GM23248 (cell line): ENCODE results near the gene REC8. TPM values are rescaled to one million over a fixed set of nuclear protein-coding genes. Genes with fewer than 3 reads are reported as not detected.

Source experiments
- DNase-seq: peaks from one replicate; pipeline ENCODE4 v3.0.0-alpha.2; 2015
- H2AFZ ChIP-seq: fragments of 200-600 bp; sonication (generic); 2 replicates; pipeline ENCODE4 v1.6.1; 2016; ENCODE audit warnings: antibody characterized with exemption
- H3F3A ChIP-seq: fragments of 200-600 bp; sonication (generic); 2 replicates; pipeline ENCODE4 v1.6.1; 2016; ENCODE audit warnings: mild to moderate bottlenecking, antibody characterized with exemption, mixed run types; ENCODE audit not compliant: insufficient read depth
- H3K27ac ChIP-seq: fragments of 200-600 bp; sonication (generic); 2 replicates; pipeline ENCODE4 v1.5.1; 2016; ENCODE audit warnings: mild to moderate bottlenecking
- H3K27me3 ChIP-seq: fragments of 200-600 bp; sonication (generic); replicated peaks from 2 replicates; pipeline ENCODE4 v1.6.1; 2016; ENCODE audit warnings: mild to moderate bottlenecking; ENCODE audit not compliant: insufficient read depth
- H3K36me3 ChIP-seq: fragments of 200-600 bp; sonication (generic); 2 replicates; pipeline ENCODE4 v1.6.1; 2016; ENCODE audit warnings: low read depth, mild to moderate bottlenecking
- H3K4me1 ChIP-seq: fragments of 200-600 bp; sonication (generic); 2 replicates; pipeline ENCODE4 v1.6.1; 2016; ENCODE audit warnings: mild to moderate bottlenecking; ENCODE audit not compliant: insufficient read depth
- H3K4me2 ChIP-seq: fragments of 200-600 bp; sonication (generic); one replicate; pipeline ENCODE4 v1.6.1; 2016; ENCODE audit warnings: mild to moderate bottlenecking; ENCODE audit not compliant: unreplicated experiment
- H3K4me3 ChIP-seq: fragments of 200-600 bp; sonication (generic); 2 replicates; pipeline ENCODE4 v1.5.1; 2016; ENCODE audit warnings: mild to moderate bottlenecking
- H3K79me2 ChIP-seq: fragments of 200-600 bp; sonication (generic); 2 replicates; pipeline ENCODE4 v1.6.1; 2016; ENCODE audit warnings: mild to moderate bottlenecking; ENCODE audit not compliant: insufficient read depth
- H3K9ac ChIP-seq: fragments of 200-600 bp; sonication (generic); 2 replicates; pipeline ENCODE4 v1.6.1; 2016; ENCODE audit warnings: mild to moderate bottlenecking
- H3K9me2 ChIP-seq: fragments of 200-600 bp; sonication (generic); 2 replicates; pipeline ENCODE4 v1.6.1; 2016; ENCODE audit warnings: mixed run types, mild to moderate bottlenecking, moderate library complexity; ENCODE audit not compliant: insufficient read depth
- H3K9me3 ChIP-seq: fragments of 200-600 bp; sonication (generic); one replicate; pipeline ENCODE4 v1.6.1; 2017; ENCODE audit warnings: low read depth
- H4K20me1 ChIP-seq: fragments of 200-600 bp; sonication (generic); 2 replicates; pipeline ENCODE4 v1.6.0; 2016; ENCODE audit not compliant: insufficient read depth
- EZH2 ChIP-seq: fragments of 200-600 bp; sonication (generic); IDR thresholded peaks from 2 replicates; pipeline ENCODE4 v1.6.1; 2018; ENCODE audit warnings: antibody characterized with exemption, mild to moderate bottlenecking; ENCODE audit not compliant: insufficient read depth, poor library complexity, severe bottlenecking
- EZH2phosphoT487 ChIP-seq: fragments of 200-600 bp; sonication (generic); IDR thresholded peaks from 2 replicates; pipeline ENCODE4 v1.6.1; 2018; ENCODE audit warnings: antibody characterized with exemption, moderate library complexity, mild to moderate bottlenecking, low read depth; ENCODE audit not compliant: insufficient read depth
- WGBS, 2 experiments: methylation state at CpG; one replicate each; pipeline ENCODE4 v1.1.6; 2015 to 2017; ENCODE audit warnings: low lambda C conversion rate in 2 of 2, low coverage in 1 of 2; ENCODE audit errors: missing lambda C conversion rate in 2 of 2; 5-methylcytosine and 5-hydroxymethylcytosine counted together
- in situ Hi-C: fragments of 300-500 bp; cut with MboI; formaldehyde crosslinking; loops from 2 replicates; pipeline ENCODE4 v1.15.0; 2020
- polyA plus RNA-seq: library from polyadenylated mRNA; unstranded; fragments of >200 nt; fragmentation: Nextera tagmentation; extraction: Ambion mirVana; gene quantifications from 2 replicates; pipeline ENCODE4 v1.2.1, GENCODE V29; 2016
- total RNA-seq: library from RNA; depleted of rRNA; stranded (reverse); fragments of >200 nt; shearing (Covaris generic); gene quantifications from 2 replicates; pipeline ENCODE4 v1.2.3, GENCODE V29; 2014

REC8 gene
- total and polyA plus RNA-seq, 2 experiments from 2014 or later: 1.4 to 2.4 TPM

DNA sequence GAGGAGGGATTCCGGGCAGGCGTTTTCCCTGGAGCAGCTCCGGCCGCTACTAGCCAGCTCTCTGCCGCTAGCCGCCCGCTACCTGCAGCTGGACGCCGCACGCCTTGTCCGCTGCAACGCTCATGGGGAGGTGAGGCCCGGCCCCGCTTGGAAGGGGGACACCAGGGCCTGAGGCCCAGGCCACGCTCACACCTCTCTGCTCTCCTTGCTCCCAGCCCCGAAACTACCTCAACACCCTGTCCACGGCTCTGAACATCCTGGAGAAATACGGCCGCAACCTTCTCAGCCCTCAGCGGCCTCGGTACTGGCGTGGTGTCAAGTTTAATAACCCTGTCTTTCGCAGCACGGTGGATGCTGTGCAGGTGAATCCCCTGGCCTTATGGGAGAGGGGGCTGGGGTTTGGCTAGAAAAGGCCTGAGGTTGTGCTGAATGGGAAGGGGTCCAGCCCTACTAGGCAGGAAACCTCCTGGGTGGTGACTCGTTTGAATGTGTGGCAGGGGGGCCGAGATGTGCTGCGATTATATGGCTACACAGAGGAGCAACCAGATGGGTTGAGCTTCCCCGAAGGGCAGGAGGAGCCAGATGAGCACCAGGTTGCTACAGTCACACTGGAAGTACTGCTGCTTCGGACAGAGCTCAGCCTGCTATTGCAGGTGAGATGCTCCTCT is 24.0 kb upstream of the REC8 start:
- Histone ChIP-seq H3K9ac (peak overlapping the region; percentile 80), H4K20me1 (no peaks in the 10 kb centered on the region), H3F3A (peaks cover 31% of the 10 kb centered on the region), H3K27ac (peak overlapping the region; percentile 10), H3K4me2 (peak overlapping the region; percentile 85), H3K36me3 (peaks cover 14% of the 10 kb centered on the region), H3K4me1 (peaks cover 31% of the 10 kb centered on the region), H3K9me3 (no peaks in the 10 kb centered on the region), H3K4me3 (peak overlapping the region; percentile 84), H3K27me3 (no peaks in the 10 kb centered on the region), H3K9me2 (no peaks in the 10 kb centered on the region), H2AFZ (peak overlapping the region; percentile 66), H3K79me2 (peaks cover 55% of the 10 kb centered on the region)
- in situ Hi-C loops: no loop called here
- peak; percentile 36 for DNase-seq
- WGBS, 2 experiments: 5 to 6% methylated on average over 29 of the region's 29 CpGs
- TF ChIP-seq EZH2phosphoT487 (no peak), EZH2 (no peak)

DNA sequence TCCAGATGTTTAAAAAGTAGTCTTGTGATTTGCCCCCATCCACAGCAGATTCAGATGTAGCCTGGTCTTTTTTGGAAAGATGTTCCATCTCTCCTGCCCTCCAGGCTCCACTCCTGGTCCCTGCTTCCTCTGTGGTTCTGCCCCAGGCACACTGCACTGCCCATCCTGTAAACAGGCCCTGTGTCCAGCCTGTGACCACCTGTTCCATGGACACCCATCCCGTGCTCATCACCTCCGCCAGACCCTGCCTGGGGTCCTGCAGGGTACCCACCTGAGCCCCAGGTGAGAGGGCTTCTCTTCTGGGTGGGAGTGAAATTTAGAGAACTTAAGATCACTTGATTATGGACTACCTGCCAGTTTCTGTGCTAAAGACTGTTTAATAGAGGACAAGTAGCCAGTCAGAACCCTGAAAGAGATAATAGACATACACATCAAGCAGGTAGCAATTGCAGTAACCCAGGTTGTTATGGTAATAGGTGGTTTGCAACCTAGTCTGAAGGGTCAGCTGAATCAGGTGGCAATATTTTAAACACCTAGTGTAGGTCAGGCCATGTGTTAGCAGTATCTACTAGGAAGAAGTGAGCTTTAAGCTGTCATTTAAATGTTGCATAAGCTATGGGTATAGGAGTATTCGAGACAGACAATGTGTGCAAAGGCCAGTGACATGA is 22.4 kb upstream of the REC8 start:
- in situ Hi-C loops: no loop called here
- TF ChIP-seq EZH2: no peak
- TF ChIP-seq EZH2phosphoT487: no peak
- no peak for DNase-seq
- Histone ChIP-seq H3K27ac (no peak overlapping the region), H3K9me2 (no peaks in the 10 kb centered on the region), H3K9ac (0 out of 2 replicates have a peak overlapping the region, but pooled peaks have one; percentile 80), H3K4me2 (no peak overlapping the region), H4K20me1 (no peaks in the 10 kb centered on the region), H3K36me3 (peaks cover 19% of the 10 kb centered on the region), H2AFZ (no peak overlapping the region), H3K4me3 (no peak overlapping the region), H3K27me3 (no peaks in the 10 kb centered on the region), H3K79me2 (peaks cover 48% of the 10 kb centered on the region), H3K4me1 (peaks cover 18% of the 10 kb centered on the region), H3F3A (peaks cover 17% of the 10 kb centered on the region), H3K9me3 (no peaks in the 10 kb centered on the region)
- 94 to 100% methylated on average over 3 of the region's 3 CpGs for WGBS, 2 experiments

DNA sequence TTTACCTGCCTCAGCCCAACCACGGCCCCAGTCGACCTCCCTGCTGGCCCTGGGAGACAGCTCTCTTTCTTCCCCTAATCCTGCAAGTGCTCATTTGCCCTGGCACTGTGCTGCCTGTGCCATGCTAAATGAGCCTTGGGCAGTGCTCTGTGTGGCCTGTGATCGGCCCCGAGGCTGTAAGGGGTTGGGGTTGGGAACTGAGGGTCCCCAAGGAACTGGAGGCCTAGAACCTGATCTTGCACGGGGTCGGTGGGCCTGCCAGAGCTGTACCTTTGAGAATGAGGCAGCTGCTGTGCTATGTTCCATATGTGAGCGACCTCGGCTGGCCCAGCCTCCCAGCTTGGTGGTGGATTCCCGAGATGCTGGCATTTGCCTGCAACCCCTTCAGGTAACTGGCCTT is 21.8 kb upstream of the REC8 start:
- DNase-seq: no peak
- 97 to 98% methylated on average over 9 of the region's 9 CpGs for WGBS, 2 experiments
- Histone ChIP-seq H4K20me1 (no peaks in the 10 kb centered on the region), H2AFZ (no peak overlapping the region), H3F3A (peaks cover 12% of the 10 kb centered on the region), H3K36me3 (peaks cover 25% of the 10 kb centered on the region), H3K4me2 (no peak overlapping the region), H3K9ac (no peak overlapping the region), H3K9me3 (no peaks in the 10 kb centered on the region), H3K9me2 (no peaks in the 10 kb centered on the region), H3K27me3 (no peaks in the 10 kb centered on the region), H3K27ac (no peak overlapping the region), H3K4me1 (peaks cover 16% of the 10 kb centered on the region), H3K4me3 (no peak overlapping the region), H3K79me2 (peaks cover 42% of the 10 kb centered on the region)
- in situ Hi-C loops: no loop called here
- TF ChIP-seq EZH2 (no peak), EZH2phosphoT487 (no peak)

DNA sequence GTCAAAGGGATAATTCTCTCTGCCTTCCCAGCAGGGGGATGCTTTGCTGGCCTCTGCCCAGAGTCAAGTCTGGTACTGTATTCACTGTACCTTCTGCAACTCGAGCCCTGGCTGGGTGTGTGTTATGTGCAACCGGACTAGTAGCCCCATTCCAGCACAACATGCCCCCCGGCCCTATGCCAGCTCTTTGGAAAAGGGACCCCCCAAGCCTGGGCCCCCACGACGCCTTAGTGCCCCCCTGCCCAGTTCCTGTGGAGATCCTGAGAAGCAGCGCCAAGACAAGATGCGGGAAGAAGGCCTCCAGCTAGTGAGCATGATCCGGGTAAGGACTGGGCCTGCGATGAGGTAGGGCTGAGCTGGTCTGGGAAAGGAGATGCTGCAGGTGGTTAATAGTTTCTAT is 21.3 kb upstream of the REC8 start:
- TF ChIP-seq EZH2 (no peak), EZH2phosphoT487 (no peak)
- DNase-seq: no peak
- Histone ChIP-seq H4K20me1 (no peaks in the 10 kb centered on the region), H3F3A (peaks cover 8% of the 10 kb centered on the region), H3K4me2 (no peak overlapping the region), H2AFZ (no peak overlapping the region), H3K4me1 (peaks cover 11% of the 10 kb centered on the region), H3K27ac (no peak overlapping the region), H3K9me3 (no peaks in the 10 kb centered on the region), H3K27me3 (no peaks in the 10 kb centered on the region), H3K9ac (no peak overlapping the region), H3K36me3 (peaks cover 30% of the 10 kb centered on the region), H3K4me3 (no peak overlapping the region), H3K9me2 (no peaks in the 10 kb centered on the region), H3K79me2 (peaks cover 37% of the 10 kb centered on the region)
- WGBS, 2 experiments: 93 to 95% methylated on average over 9 of the region's 9 CpGs
- in situ Hi-C loops: no loop called here
